SK-N-SH treated with all-trans-retinoic acid at 6 μM for 48 hours (cell line): ENCODE data around the gene PAX5.

Source experiments
- ATAC-seq: fragments of 200-7000 bp; cut with Tn5 transposase; 3 replicates; pipeline ENCODE4 v1.9.1; 2020; ENCODE audit warnings: mild to moderate bottlenecking, moderate library complexity
- ARNTL ChIP-seq: fragments of 450-650 bp; formaldehyde crosslinking; IDR thresholded peaks from 2 replicates; pipeline ENCODE4 v1.5.0; 2020; ENCODE audit warnings: low read depth, mild to moderate bottlenecking, moderate library complexity, borderline replicate concordance
- BACH2 ChIP-seq: fragments of 250-450 bp; sonication (Bioruptor Pico); IDR thresholded peaks from 2 replicates; pipeline ENCODE4 v1.9.0; 2021; ENCODE audit warnings: mild to moderate bottlenecking, borderline replicate concordance
- CREB5 ChIP-seq: fragments of 250-450 bp; sonication (Bioruptor Pico); IDR thresholded peaks from 2 replicates; pipeline ENCODE4 v1.5.1; 2020; ENCODE audit warnings: low read depth, mild to moderate bottlenecking, moderate library complexity
- CSDC2 ChIP-seq: fragments of 250-450 bp; sonication (Bioruptor Pico); IDR thresholded peaks from 2 replicates; pipeline ENCODE4 v1.5.0; 2020; ENCODE audit warnings: mild to moderate bottlenecking, moderate library complexity
- CSRNP3 ChIP-seq: fragments of 250-450 bp; sonication (Bioruptor Pico); IDR thresholded peaks from 2 replicates; pipeline ENCODE4 v1.5.1; 2021; ENCODE audit warnings: mild to moderate bottlenecking, moderate library complexity
- ESRRG ChIP-seq: fragments of 250-450 bp; sonication (Bioruptor Pico); IDR thresholded peaks from 2 replicates; pipeline ENCODE4 v1.6.1; 2021; ENCODE audit warnings: mild to moderate bottlenecking
- GLIS3 ChIP-seq: fragments of 250-450 bp; sonication (Bioruptor Pico); IDR thresholded peaks from 2 replicates; pipeline ENCODE4 v1.5.0; 2020; ENCODE audit warnings: mild to moderate bottlenecking, moderate library complexity
- ISL1 ChIP-seq: fragments of 250-450 bp; sonication (Bioruptor Pico); IDR thresholded peaks from 2 replicates; pipeline ENCODE4 v2.1.2; 2022; ENCODE audit warnings: mild to moderate bottlenecking, moderate library complexity
- OSR1 ChIP-seq: fragments of 250-450 bp; sonication (Bioruptor Pico); IDR thresholded peaks from 2 replicates; pipeline ENCODE4 v1.8.0; 2022; ENCODE audit warnings: moderate library complexity, mild to moderate bottlenecking, inconsistent platforms
- PATZ1 ChIP-seq: fragments of 250-450 bp; sonication (Bioruptor Pico); IDR thresholded peaks from 2 replicates; pipeline ENCODE4 v1.8.0; 2020; ENCODE audit warnings: mild to moderate bottlenecking, moderate library complexity, borderline replicate concordance
- PPARA ChIP-seq: fragments of 250-450 bp; sonication (Bioruptor Pico); IDR thresholded peaks from 2 replicates; pipeline ENCODE4 v1.5.0; 2020; ENCODE audit warnings: mild to moderate bottlenecking, borderline replicate concordance
- RARB ChIP-seq: fragments of 250-450 bp; sonication (Bioruptor Pico); IDR thresholded peaks from 2 replicates; pipeline ENCODE4 v1.8.0; 2021; ENCODE audit warnings: mild to moderate bottlenecking, moderate library complexity
- SNAI2 ChIP-seq: fragments of 250-450 bp; sonication (Bioruptor Pico); IDR thresholded peaks from 2 replicates; pipeline ENCODE4 v1.5.0; 2020; ENCODE audit warnings: mild to moderate bottlenecking, moderate library complexity
- TCF4 ChIP-seq: fragments of 250-450 bp; sonication (Bioruptor Pico); IDR thresholded peaks from 2 replicates; pipeline ENCODE4 v1.8.0; 2021; ENCODE audit warnings: mild to moderate bottlenecking, moderate library complexity, borderline replicate concordance
- TOX ChIP-seq: fragments of 250-450 bp; sonication (Bioruptor Pico); IDR thresholded peaks from 2 replicates; pipeline ENCODE4 v1.8.0; 2021; ENCODE audit warnings: mild to moderate bottlenecking, moderate library complexity, borderline replicate concordance
- ZC3H10 ChIP-seq: fragments of 250-450 bp; sonication (Bioruptor Pico); IDR thresholded peaks from 2 replicates; pipeline ENCODE4 v1.5.1; 2021; ENCODE audit warnings: mild to moderate bottlenecking, moderate library complexity
- ZFP3 ChIP-seq: fragments of 250-450 bp; sonication (Bioruptor Pico); IDR thresholded peaks from 2 replicates; pipeline ENCODE4 v1.5.0; 2020; ENCODE audit warnings: mild to moderate bottlenecking, moderate library complexity
- ZFP30 ChIP-seq: fragments of 450-650 bp; formaldehyde crosslinking; IDR thresholded peaks from 2 replicates; pipeline ENCODE4 v1.5.0; 2022; ENCODE audit warnings: mild to moderate bottlenecking, moderate library complexity
- ZNF565 ChIP-seq: fragments of 450-650 bp; formaldehyde crosslinking; conservative IDR thresholded peaks from 2 replicates; pipeline ENCODE4 v1.5.0; 2020; ENCODE audit warnings: low read depth, mild to moderate bottlenecking, moderate library complexity
- ZNF70 ChIP-seq: fragments of 450-650 bp; formaldehyde crosslinking; IDR thresholded peaks from 2 replicates; pipeline ENCODE4 v1.5.0; 2020; ENCODE audit warnings: mild to moderate bottlenecking, moderate library complexity
- ZNF8 ChIP-seq: fragments of 450-650 bp; formaldehyde crosslinking; IDR thresholded peaks from 2 replicates; pipeline ENCODE4 v1.5.0; 2020; ENCODE audit warnings: mild to moderate bottlenecking, moderate library complexity
- TF ChIP-seq, protein P1 (sequence below): fragments of 250-450 bp; sonication (Bioruptor Pico); IDR thresholded peaks from 2 replicates; pipeline ENCODE4 v1.5.0; 2020; ENCODE audit warnings: mild to moderate bottlenecking, moderate library complexity
- TF ChIP-seq, protein P2 (sequence below): fragments of 250-450 bp; sonication (Bioruptor Pico); IDR thresholded peaks from 2 replicates; pipeline ENCODE4 v1.8.0; 2021; ENCODE audit warnings: low read depth, mild to moderate bottlenecking, moderate library complexity, borderline replicate concordance

PAX5 gene

GRCh38 chr9:36898431-36899020 is 135.5 kb downstream of the PAX5 start:
- no peak for ATAC-seq
- TF ChIP-seq OSR1: no peak
- no peak for TF ChIP-seq ZC3H10 (CRISPR knock-in tag)
- TF ChIP-seq SNAI2: no peak
- no peak for TF ChIP-seq ARNTL (CRISPR knock-in tag)
- no peak for TF ChIP-seq PPARA (CRISPR knock-in tag)
- no peak for TF ChIP-seq BACH2 (CRISPR knock-in tag)
- TF ChIP-seq PATZ1 (CRISPR knock-in tag): no peak
- no peak for TF ChIP-seq ZNF70 (CRISPR knock-in tag)
- no peak for TF ChIP-seq CREB5 (CRISPR knock-in tag)
- TF ChIP-seq CSRNP3 (CRISPR knock-in tag): no peak
- TF ChIP-seq, protein P1, sequence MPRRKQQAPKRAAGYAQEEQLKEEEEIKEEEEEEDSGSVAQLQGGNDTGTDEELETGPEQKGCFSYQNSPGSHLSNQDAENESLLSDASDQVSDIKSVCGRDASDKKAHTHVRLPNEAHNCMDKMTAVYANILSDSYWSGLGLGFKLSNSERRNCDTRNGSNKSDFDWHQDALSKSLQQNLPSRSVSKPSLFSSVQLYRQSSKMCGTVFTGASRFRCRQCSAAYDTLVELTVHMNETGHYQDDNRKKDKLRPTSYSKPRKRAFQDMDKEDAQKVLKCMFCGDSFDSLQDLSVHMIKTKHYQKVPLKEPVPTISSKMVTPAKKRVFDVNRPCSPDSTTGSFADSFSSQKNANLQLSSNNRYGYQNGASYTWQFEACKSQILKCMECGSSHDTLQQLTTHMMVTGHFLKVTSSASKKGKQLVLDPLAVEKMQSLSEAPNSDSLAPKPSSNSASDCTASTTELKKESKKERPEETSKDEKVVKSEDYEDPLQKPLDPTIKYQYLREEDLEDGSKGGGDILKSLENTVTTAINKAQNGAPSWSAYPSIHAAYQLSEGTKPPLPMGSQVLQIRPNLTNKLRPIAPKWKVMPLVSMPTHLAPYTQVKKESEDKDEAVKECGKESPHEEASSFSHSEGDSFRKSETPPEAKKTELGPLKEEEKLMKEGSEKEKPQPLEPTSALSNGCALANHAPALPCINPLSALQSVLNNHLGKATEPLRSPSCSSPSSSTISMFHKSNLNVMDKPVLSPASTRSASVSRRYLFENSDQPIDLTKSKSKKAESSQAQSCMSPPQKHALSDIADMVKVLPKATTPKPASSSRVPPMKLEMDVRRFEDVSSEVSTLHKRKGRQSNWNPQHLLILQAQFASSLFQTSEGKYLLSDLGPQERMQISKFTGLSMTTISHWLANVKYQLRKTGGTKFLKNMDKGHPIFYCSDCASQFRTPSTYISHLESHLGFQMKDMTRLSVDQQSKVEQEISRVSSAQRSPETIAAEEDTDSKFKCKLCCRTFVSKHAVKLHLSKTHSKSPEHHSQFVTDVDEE (CRISPR knock-in tag): no peak
- TF ChIP-seq ZFP30 (CRISPR knock-in tag): no peak
- TF ChIP-seq CSDC2: no peak
- TF ChIP-seq RARB: no peak
- no peak for TF ChIP-seq TCF4 (CRISPR knock-in tag)
- TF ChIP-seq ESRRG: no peak
- TF ChIP-seq ZFP3 (CRISPR knock-in tag): no peak
- TF ChIP-seq TOX (CRISPR knock-in tag): no peak
- no peak for TF ChIP-seq ZNF565 (CRISPR knock-in tag)

- ATAC-seq: no peak
- TF ChIP-seq, protein P2, sequence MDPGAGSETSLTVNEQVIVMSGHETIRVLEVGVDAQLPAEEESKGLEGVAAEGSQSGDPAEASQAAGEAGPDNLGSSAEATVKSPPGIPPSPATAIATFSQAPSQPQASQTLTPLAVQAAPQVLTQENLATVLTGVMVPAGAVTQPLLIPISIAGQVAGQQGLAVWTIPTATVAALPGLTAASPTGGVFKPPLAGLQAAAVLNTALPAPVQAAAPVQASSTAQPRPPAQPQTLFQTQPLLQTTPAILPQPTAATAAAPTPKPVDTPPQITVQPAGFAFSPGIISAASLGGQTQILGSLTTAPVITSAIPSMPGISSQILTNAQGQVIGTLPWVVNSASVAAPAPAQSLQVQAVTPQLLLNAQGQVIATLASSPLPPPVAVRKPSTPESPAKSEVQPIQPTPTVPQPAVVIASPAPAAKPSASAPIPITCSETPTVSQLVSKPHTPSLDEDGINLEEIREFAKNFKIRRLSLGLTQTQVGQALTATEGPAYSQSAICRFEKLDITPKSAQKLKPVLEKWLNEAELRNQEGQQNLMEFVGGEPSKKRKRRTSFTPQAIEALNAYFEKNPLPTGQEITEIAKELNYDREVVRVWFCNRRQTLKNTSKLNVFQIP (CRISPR knock-in tag): no peak
- TF ChIP-seq RARB: no peak
- TF ChIP-seq ESRRG: no peak
- no peak for TF ChIP-seq ISL1 (CRISPR knock-in tag)
- TF ChIP-seq BACH2 (CRISPR knock-in tag): no peak
- TF ChIP-seq PPARA (CRISPR knock-in tag): no peak
- no peak for TF ChIP-seq GLIS3
- no peak for TF ChIP-seq TCF4 (CRISPR knock-in tag)
- no peak for TF ChIP-seq ZNF8 (CRISPR knock-in tag)
- TF ChIP-seq ZFP3 (CRISPR knock-in tag): no peak
Measured at GRCh38 chr9:36897478-36897877, 136.6 kb downstream of the PAX5 start.

GRCh38 chr9:36897019-36897418 is 137.0 kb downstream of the PAX5 start:
- no peak for TF ChIP-seq OSR1
- TF ChIP-seq ZC3H10 (CRISPR knock-in tag): no peak
- no peak for TF ChIP-seq ARNTL (CRISPR knock-in tag)
- TF ChIP-seq CSRNP3 (CRISPR knock-in tag): no peak
- no peak for TF ChIP-seq ZFP3 (CRISPR knock-in tag)
- no peak for TF ChIP-seq CSDC2
- TF ChIP-seq RARB: no peak
- TF ChIP-seq ESRRG: no peak
- ATAC-seq: no peak
